H1 (cell line): ENCODE results near the gene IL5RA. TPM values are rescaled to one million over a fixed set of nuclear protein-coding genes. Genes with fewer than 3 reads are reported as not detected.

Source experiments
- BCL11A ChIP-seq, 2 experiments: IDR thresholded peaks; one replicate each; pipeline ENCODE4 v1.6.1; 2011; ENCODE audit warnings: low read depth in 2 of 2, low read length in 2 of 2, mild to moderate bottlenecking in 2 of 2
- CHD7 ChIP-seq: fragments of 300-600 bp; sonication (generic); IDR thresholded peaks from 2 replicates; pipeline ENCODE4 v1.7.1; 2012; ENCODE audit warnings: low read length, moderate library complexity, mild to moderate bottlenecking, inconsistent platforms; ENCODE audit not compliant: insufficient replicate concordance
- JUND ChIP-seq: IDR thresholded peaks from 2 replicates; pipeline ENCODE4 v1.6.1; 2011; ENCODE audit warnings: mild to moderate bottlenecking, improper control_type of control experiment, low read length
- SP1 ChIP-seq: IDR thresholded peaks from 2 replicates; pipeline ENCODE4 v1.6.1; 2011; ENCODE audit warnings: low read depth, low read length
- TCF12 ChIP-seq: IDR thresholded peaks from 2 replicates; pipeline ENCODE4 v1.6.1; 2011; ENCODE audit warnings: low read depth, mild to moderate bottlenecking, low read length
- polyA plus RNA-seq, 7 experiments: library from polyadenylated mRNA; depleted of rRNA in 3 of 7; stranded (reverse) in 5 of 7; unstranded in 2 of 7; fragments of >200 nt in 5 of 7; fragments of 200-250 nt in 2 of 7; gene quantifications; 1 replicate in 5 of 7; 2 replicates in 1 of 7; 4 replicates in 1 of 7; pipeline versions ENCODE4 v1.2.1 to v1.2.3, GENCODE V29; 2011 to 2013; ENCODE audit warnings: missing spikeins in 2 of 7, mixed read lengths in 2 of 7
- total RNA-seq: library from RNA; stranded (reverse); fragmentation: NEBNext Ultra II Directional; extraction: Animal tissue kit (Norgen Biotek cat#: 25700); gene quantifications from 2 replicates; pipeline ENCODE4 v1.2.1, GENCODE V29; 2021

IL5RA gene
- total and polyA plus RNA-seq, 2 of the 8 experiments (the other 6 are each of a cell fraction or from before 2014, with no cell fraction given), result not detected

GRCh38 chr3:3157484-3157883, 47.3 kb upstream of the IL5RA start (continued):
- TF ChIP-seq CHD7 (no peak), TCF12 (no peak), SP1 (no peak), JUND (no peak), BCL11A (IDR thresholded peaks at IDR 0.05; ENCODE audit: low read depth in 2 of 2, low read length in 2 of 2) (no peak)
